ENCODE measurements around the gene L1CAM. TPM values are rescaled to one million over a fixed set of nuclear protein-coding genes. Genes with fewer than 3 reads are reported as not detected.

L1CAM gene
- total RNA-seq, 3 donors from 2014 or later (not counting 1 experiment from before 2014, with no cell fraction given), result 0.23 to 0.98 TPM; not detected in 1

DNA sequence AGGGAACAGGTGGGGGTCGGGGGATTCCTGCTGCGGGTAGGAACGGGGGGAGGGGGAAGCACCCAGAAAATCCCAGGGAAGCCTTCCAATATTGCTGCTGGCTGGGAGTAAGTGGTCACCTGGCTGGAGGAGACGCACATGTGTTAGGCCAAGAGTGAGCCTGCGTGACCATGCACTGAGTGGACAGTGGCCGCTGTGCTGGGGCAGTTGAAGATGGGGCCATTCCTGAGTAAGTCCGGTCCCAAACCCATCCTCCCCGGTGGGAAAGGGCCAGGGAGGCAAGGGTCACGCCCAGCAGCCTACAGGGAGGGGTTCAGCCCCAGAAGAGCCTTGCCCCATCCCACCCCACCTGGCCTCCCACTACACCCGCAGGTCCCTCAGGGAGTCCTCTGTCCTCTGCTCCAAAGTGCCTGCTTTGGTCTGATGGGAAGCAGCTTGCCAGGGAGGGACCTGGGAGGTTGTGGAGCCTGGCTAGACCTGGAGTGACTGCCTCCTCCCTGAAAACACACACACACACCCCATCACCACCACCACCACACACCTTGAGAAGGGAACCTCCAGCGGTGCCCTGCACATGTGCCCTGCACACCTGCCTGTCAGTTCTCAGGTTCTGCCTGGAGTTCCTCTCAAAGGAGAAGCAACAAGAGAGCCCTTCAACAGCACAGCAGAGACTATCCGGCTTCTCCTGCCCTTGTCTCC is 6.1 kb downstream of the L1CAM start:
- Histone ChIP-seq H3K27me3 (ENCODE audit: control insufficient read depth, insufficient read depth, low read length) (peaks cover 12% of the 10 kb centered on the region), H3K27ac (ENCODE audit: low read length) (no peak overlapping the region), H3K9me3 (ENCODE audit: control insufficient read depth, insufficient read depth, low read length) (no peaks in the 10 kb centered on the region), H3K36me3 (ENCODE audit: control insufficient read depth, insufficient read depth, low read length) (no peaks in the 10 kb centered on the region), H3K4me1 (ENCODE audit: control insufficient read depth, insufficient read depth, low read length) (peaks cover 10% of the 10 kb centered on the region), H3K4me3 (ENCODE audit: low read length) (no peak overlapping the region)
- ATAC-seq, result no peak
- 73% methylated on average over 11 of the region's 12 CpGs for WGBS (ENCODE audit: insufficient coverage)
- H3K27me3 Mint-ChIP-seq (ENCODE audit: low read depth in 2 of 2), result peaks cover 29 to 34% of the 10 kb centered on the region in 2 donors
- no peak for DNase-seq
- no peak overlapping the region for H3K4me3 Mint-ChIP-seq
- no peaks in the 10 kb centered on the region for H3K36me3 Mint-ChIP-seq
- no peak overlapping the region for H3K27ac Mint-ChIP-seq
- intact Hi-C loops (cut with micrococcal nuclease), result no loop called here
- TF ChIP-seq, protein P1, sequence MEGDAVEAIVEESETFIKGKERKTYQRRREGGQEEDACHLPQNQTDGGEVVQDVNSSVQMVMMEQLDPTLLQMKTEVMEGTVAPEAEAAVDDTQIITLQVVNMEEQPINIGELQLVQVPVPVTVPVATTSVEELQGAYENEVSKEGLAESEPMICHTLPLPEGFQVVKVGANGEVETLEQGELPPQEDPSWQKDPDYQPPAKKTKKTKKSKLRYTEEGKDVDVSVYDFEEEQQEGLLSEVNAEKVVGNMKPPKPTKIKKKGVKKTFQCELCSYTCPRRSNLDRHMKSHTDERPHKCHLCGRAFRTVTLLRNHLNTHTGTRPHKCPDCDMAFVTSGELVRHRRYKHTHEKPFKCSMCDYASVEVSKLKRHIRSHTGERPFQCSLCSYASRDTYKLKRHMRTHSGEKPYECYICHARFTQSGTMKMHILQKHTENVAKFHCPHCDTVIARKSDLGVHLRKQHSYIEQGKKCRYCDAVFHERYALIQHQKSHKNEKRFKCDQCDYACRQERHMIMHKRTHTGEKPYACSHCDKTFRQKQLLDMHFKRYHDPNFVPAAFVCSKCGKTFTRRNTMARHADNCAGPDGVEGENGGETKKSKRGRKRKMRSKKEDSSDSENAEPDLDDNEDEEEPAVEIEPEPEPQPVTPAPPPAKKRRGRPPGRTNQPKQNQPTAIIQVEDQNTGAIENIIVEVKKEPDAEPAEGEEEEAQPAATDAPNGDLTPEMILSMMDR (IDR thresholded peaks at IDR 0.05), result no peak
- H3K9me3 Mint-ChIP-seq, result no peaks in the 10 kb centered on the region
- H3K4me1 Mint-ChIP-seq, result peaks cover 0 to 16% of the 10 kb centered on the region in 2 donors

DNA sequence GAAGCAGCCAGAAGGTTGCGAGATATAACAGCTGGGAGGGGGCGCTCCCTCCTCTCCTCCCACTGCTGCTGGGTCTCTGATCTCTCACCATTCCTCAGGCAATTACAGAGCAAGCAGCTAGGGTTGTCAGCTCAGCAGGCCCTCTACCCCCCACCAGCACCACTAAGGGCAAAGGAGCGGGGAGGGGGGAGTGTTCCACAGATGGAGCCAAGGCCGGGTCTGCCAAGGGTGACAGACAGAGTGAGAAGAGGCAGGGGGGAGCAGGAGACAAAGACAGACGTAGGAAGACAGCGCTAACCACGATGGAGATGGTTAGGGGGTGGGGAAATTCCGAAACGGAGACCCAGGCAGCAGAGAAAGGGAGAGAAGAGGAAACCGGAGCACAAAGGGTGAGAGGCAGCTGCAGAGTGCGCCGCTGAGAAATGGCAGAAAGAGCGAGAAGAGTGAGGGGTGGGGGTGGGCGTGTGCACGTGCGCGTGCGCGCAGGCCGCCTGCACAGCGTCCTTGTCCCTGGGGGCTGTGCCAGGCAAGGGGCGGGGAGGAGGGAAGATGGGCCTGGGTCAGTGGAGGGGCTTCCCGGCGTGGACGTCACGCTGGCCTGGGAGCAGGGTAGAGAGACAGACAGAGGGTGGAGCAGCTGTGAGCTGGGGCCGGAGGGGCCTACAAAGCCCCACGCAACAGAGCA is 6.9 kb downstream of the L1CAM start:
- intact Hi-C loops (cut with micrococcal nuclease), result no loop called here
- Mint-ChIP-seq H3K27ac (no peak overlapping the region), H3K4me1 (peaks cover 0 to 16% of the 10 kb centered on the region in 2 donors), H3K9me3 (no peaks in the 10 kb centered on the region), H3K4me3 (no peak overlapping the region), H3K27me3 (ENCODE audit: low read depth in 2 of 2) (peaks cover 26 to 28% of the 10 kb centered on the region in 2 donors), H3K36me3 (no peaks in the 10 kb centered on the region)
- no peaks in the 10 kb centered on the region for H3K9me3 ChIP-seq (ENCODE audit: control insufficient read depth, insufficient read depth, low read length)
- DNase-seq, result peak in 1 of 2 donors; percentile 54
- no peaks in the 10 kb centered on the region for H3K36me3 ChIP-seq (ENCODE audit: control insufficient read depth, insufficient read depth, low read length)
- WGBS (ENCODE audit: insufficient coverage), result 8% methylated on average over 26 of the region's 28 CpGs
- H3K27ac ChIP-seq (ENCODE audit: low read length), result no peak overlapping the region
- peaks cover 5% of the 10 kb centered on the region for H3K27me3 ChIP-seq (ENCODE audit: control insufficient read depth, insufficient read depth, low read length)
- TF ChIP-seq, protein P1 (IDR thresholded peaks at IDR 0.05), result no peak
- ATAC-seq, result peak in 2 of 3 donors; percentile 54 to 67
- no peak overlapping the region for H3K4me3 ChIP-seq (ENCODE audit: low read length)
- peaks cover 9% of the 10 kb centered on the region for H3K4me1 ChIP-seq (ENCODE audit: control insufficient read depth, insufficient read depth, low read length)

DNA sequence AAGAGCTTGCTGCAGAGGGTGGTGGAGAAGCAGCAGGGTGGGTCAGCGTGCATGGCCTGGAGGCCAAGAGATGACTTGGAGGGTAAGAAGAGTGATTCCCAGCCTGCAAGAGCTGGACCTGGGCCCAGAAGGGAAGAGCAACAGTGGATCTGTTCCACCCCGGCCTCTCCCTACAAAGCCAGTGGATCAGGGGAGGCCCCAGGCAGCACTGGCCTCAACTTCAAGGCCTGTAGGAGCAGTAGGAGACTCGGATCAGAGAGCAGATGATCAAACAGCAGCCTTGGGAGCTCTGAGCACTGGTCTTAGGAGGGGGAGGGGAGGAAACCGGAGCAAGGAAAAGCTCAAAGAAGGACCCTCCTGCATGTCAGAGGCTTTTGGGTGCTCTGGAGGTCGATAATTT is 7.6 kb downstream of the L1CAM start:
- intact Hi-C loops (cut with micrococcal nuclease), result no loop called here
- H3K27me3 ChIP-seq (ENCODE audit: control insufficient read depth, insufficient read depth, low read length), result peaks cover 5% of the 10 kb centered on the region
- 57% methylated on average over 4 of the region's 5 CpGs for WGBS (ENCODE audit: insufficient coverage)

More for the DNA sequence above, 7.6 kb downstream of the L1CAM start:
- no peak overlapping the region for H3K27ac ChIP-seq (ENCODE audit: low read length)
- no peaks in the 10 kb centered on the region for H3K9me3 ChIP-seq (ENCODE audit: control insufficient read depth, insufficient read depth, low read length)
- no peak for DNase-seq
- Mint-ChIP-seq H3K4me1 (peaks cover 0 to 16% of the 10 kb centered on the region in 2 donors), H3K9me3 (no peaks in the 10 kb centered on the region), H3K4me3 (no peak overlapping the region), H3K27ac (no peak overlapping the region), H3K27me3 (ENCODE audit: low read depth in 2 of 2) (peaks cover 22 to 26% of the 10 kb centered on the region in 2 donors), H3K36me3 (no peaks in the 10 kb centered on the region)
- H3K4me3 ChIP-seq (ENCODE audit: low read length), result no peak overlapping the region
- H3K36me3 ChIP-seq (ENCODE audit: control insufficient read depth, insufficient read depth, low read length), result no peaks in the 10 kb centered on the region
- no peak for ATAC-seq
- peaks cover 9% of the 10 kb centered on the region for H3K4me1 ChIP-seq (ENCODE audit: control insufficient read depth, insufficient read depth, low read length)
- TF ChIP-seq, protein P1 (IDR thresholded peaks at IDR 0.05), result no peak

Measured in natural killer cell (primary cell).